ENCODE data around the gene AVL9.

DNA sequence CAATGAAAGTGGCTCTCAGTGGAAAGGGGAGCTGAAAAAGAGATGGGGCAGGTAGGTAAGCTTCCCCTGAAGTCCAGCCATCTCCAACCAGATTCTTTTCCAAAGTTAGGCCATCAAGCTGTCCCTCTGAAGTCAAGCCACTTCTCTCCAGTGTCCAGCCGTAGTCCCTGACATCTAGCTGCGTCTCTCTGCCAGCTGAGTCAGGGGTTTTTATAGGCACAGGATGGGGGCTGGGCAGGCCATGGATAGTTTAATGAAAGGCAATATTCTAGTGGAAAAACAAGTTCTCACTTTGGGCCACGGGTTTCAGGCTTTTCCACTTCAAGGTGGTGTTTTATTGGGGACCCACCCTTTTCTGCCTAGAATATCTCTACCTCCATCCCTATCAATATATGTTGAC, 36.8 kb downstream of the AVL9 start:
- no peak for TF ChIP-seq CREB1 (CRISPR knock-in tag; IDR thresholded peaks at IDR 0.05; ENCODE audit: low read depth)
- TF ChIP-seq, protein P1, sequence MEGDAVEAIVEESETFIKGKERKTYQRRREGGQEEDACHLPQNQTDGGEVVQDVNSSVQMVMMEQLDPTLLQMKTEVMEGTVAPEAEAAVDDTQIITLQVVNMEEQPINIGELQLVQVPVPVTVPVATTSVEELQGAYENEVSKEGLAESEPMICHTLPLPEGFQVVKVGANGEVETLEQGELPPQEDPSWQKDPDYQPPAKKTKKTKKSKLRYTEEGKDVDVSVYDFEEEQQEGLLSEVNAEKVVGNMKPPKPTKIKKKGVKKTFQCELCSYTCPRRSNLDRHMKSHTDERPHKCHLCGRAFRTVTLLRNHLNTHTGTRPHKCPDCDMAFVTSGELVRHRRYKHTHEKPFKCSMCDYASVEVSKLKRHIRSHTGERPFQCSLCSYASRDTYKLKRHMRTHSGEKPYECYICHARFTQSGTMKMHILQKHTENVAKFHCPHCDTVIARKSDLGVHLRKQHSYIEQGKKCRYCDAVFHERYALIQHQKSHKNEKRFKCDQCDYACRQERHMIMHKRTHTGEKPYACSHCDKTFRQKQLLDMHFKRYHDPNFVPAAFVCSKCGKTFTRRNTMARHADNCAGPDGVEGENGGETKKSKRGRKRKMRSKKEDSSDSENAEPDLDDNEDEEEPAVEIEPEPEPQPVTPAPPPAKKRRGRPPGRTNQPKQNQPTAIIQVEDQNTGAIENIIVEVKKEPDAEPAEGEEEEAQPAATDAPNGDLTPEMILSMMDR (conservative IDR thresholded peaks at IDR 0.05; ENCODE audit: low read depth in 2 of 2), result no peak
- TF ChIP-seq EZH2phosphoT487 (IDR thresholded peaks at IDR 0.05; ENCODE audit: unreplicated experiment), result no peak
- TF ChIP-seq, protein P2, sequence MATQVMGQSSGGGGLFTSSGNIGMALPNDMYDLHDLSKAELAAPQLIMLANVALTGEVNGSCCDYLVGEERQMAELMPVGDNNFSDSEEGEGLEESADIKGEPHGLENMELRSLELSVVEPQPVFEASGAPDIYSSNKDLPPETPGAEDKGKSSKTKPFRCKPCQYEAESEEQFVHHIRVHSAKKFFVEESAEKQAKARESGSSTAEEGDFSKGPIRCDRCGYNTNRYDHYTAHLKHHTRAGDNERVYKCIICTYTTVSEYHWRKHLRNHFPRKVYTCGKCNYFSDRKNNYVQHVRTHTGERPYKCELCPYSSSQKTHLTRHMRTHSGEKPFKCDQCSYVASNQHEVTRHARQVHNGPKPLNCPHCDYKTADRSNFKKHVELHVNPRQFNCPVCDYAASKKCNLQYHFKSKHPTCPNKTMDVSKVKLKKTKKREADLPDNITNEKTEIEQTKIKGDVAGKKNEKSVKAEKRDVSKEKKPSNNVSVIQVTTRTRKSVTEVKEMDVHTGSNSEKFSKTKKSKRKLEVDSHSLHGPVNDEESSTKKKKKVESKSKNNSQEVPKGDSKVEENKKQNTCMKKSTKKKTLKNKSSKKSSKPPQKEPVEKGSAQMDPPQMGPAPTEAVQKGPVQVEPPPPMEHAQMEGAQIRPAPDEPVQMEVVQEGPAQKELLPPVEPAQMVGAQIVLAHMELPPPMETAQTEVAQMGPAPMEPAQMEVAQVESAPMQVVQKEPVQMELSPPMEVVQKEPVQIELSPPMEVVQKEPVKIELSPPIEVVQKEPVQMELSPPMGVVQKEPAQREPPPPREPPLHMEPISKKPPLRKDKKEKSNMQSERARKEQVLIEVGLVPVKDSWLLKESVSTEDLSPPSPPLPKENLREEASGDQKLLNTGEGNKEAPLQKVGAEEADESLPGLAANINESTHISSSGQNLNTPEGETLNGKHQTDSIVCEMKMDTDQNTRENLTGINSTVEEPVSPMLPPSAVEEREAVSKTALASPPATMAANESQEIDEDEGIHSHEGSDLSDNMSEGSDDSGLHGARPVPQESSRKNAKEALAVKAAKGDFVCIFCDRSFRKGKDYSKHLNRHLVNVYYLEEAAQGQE (IDR thresholded peaks at IDR 0.05; ENCODE audit: unreplicated experiment), result no peak
- no peak for TF ChIP-seq POLR2AphosphoS5 (IDR thresholded peaks at IDR 0.05; ENCODE audit: low read depth)
- no peak for TF ChIP-seq EZH2 (IDR thresholded peaks at IDR 0.05; ENCODE audit: low read depth, unreplicated experiment)
- no peak for TF ChIP-seq JUNB (IDR thresholded peaks at IDR 0.05; ENCODE audit: unreplicated experiment)
- no peak for TF ChIP-seq ETS1 (IDR thresholded peaks at IDR 0.05)
- TF ChIP-seq NANOG (IDR thresholded peaks at IDR 0.05; ENCODE audit: borderline replicate concordance), result no peak
